ENCODE results near the gene HMCN1.

The HMCN1 gene

GRCh38 chr1:185804206-185804605 lies 70.0 kb downstream of the HMCN1 start:
- no peak for DNase-seq (ENCODE audit: low spot score)
- CTCF ChIA-PET: no interaction called here

GRCh38 chr1:185804608-185805007 lies 70.4 kb downstream of the HMCN1 start:
- no peak for TF ChIP-seq CTCF (conservative IDR thresholded peaks at IDR 0.05; ENCODE audit: low read depth)
- CTCF ChIA-PET: no interaction called here
- H3K27ac ChIP-seq: no peak overlapping the region

More at GRCh38 chr1:185804206-185804605, 70.0 kb downstream of the HMCN1 start:
- H3K27ac ChIP-seq: no peak overlapping the region
- TF ChIP-seq CTCF (conservative IDR thresholded peaks at IDR 0.05; ENCODE audit: low read depth): no peak
- POLR2A ChIA-PET (ENCODE audit: low non-redundant PET): no interaction called here

GRCh38 chr1:185807275-185807674 lies 73.1 kb downstream of the HMCN1 start:
- ChIA-PET CTCF (interaction anchor here (0.7 kb wide), 1 partner anchor 31 kb away, joined by 3 read pairs; no protein-coding TSS in a partner anchor), POLR2A (ENCODE audit: low non-redundant PET) (no interaction called here)
- no peak for TF ChIP-seq CTCF (conservative IDR thresholded peaks at IDR 0.05; ENCODE audit: low read depth)
- no peak overlapping the region for H3K27ac ChIP-seq
- DNase-seq (ENCODE audit: low spot score): no peak

More at GRCh38 chr1:185804608-185805007, 70.4 kb downstream of the HMCN1 start:
- no peak for DNase-seq (ENCODE audit: low spot score)
- POLR2A ChIA-PET (ENCODE audit: low non-redundant PET): no interaction called here

GRCh38 chr1:185808631-185809030 lies 74.4 kb downstream of the HMCN1 start:
- no peak for TF ChIP-seq CTCF (conservative IDR thresholded peaks at IDR 0.05; ENCODE audit: low read depth)
- no peak overlapping the region for H3K27ac ChIP-seq
- no peak for DNase-seq (ENCODE audit: low spot score)
- ChIA-PET POLR2A (ENCODE audit: low non-redundant PET) (no interaction called here), CTCF (no interaction called here)

- no peak overlapping the region for H3K27ac ChIP-seq
- DNase-seq (ENCODE audit: low spot score): no peak
- ChIA-PET CTCF (interaction anchor here (0.6 kb wide), 1 partner anchor 514 kb away, joined by 3 read pairs; no protein-coding TSS in a partner anchor), POLR2A (ENCODE audit: low non-redundant PET) (no interaction called here)
- TF ChIP-seq CTCF (conservative IDR thresholded peaks at IDR 0.05; ENCODE audit: low read depth): no peak
Observed at GRCh38 chr1:185811073-185811709, 77.0 kb downstream of the HMCN1 start.

- DNase-seq (ENCODE audit: low spot score): no peak
- ChIA-PET CTCF (interaction anchor here (0.5 to 1.1 kb wide), 8 partner anchors 11 to 870 kb away, joined by 3 to 5 read pairs (median 4); no protein-coding TSS in a partner anchor), POLR2A (ENCODE audit: low non-redundant PET) (no interaction called here)
- H3K27ac ChIP-seq: no peak overlapping the region
- TF ChIP-seq CTCF (conservative IDR thresholded peaks at IDR 0.05; ENCODE audit: low read depth): no peak
Observed at GRCh38 chr1:185812934-185813333, 78.7 kb downstream of the HMCN1 start.

Data from RWPE1 (cell line).